HS-27A (cell line): ENCODE measurements around the gene NPHP4.

Source experiments
- DNase-seq: peaks from one replicate; pipeline ENCODE4 v3.0.0-alpha.2; 2012; ENCODE audit warnings: low read depth, missing footprints

The NPHP4 gene

GRCh38 chr1:5891736-5892135, 100.5 kb downstream of the NPHP4 start:
- DNase-seq, result no peak

GRCh38 chr1:5891137-5891536, 101.1 kb downstream of the NPHP4 start:
- DNase-seq, result no peak

- no peak for DNase-seq
These were observed 101.7 kb downstream of the NPHP4 start for GRCh38 chr1:5890346-5891106.

GRCh38 chr1:5889901-5890300, 102.3 kb downstream of the NPHP4 start:
- no peak for DNase-seq

GRCh38 chr1:5889462-5889861, 102.8 kb downstream of the NPHP4 start:
- DNase-seq, result no peak

GRCh38 chr1:5888606-5889211, 103.5 kb downstream of the NPHP4 start:
- DNase-seq, result no peak

GRCh38 chr1:5887971-5888361, 104.3 kb downstream of the NPHP4 start:
- DNase-seq, result no peak

GRCh38 chr1:5887349-5887970, 104.8 kb downstream of the NPHP4 start:
- no peak for DNase-seq

GRCh38 chr1:5886541-5887348, 105.5 kb downstream of the NPHP4 start:
- no peak for DNase-seq

GRCh38 chr1:5886140-5886483, 106.1 kb downstream of the NPHP4 start:
- no peak for DNase-seq

GRCh38 chr1:5885471-5886139, 106.6 kb downstream of the NPHP4 start:
- no peak for DNase-seq

GRCh38 chr1:5884110-5884509, 108.1 kb downstream of the NPHP4 start:
- DNase-seq, result no peak

GRCh38 chr1:5883129-5884048, 108.8 kb downstream of the NPHP4 start:
- no peak for DNase-seq

- DNase-seq, result no peak
These were observed 109.7 kb downstream of the NPHP4 start for GRCh38 chr1:5882367-5883128.

GRCh38 chr1:5881526-5882222, 110.6 kb downstream of the NPHP4 start:
- DNase-seq, result no peak

GRCh38 chr1:5880630-5881405, 111.4 kb downstream of the NPHP4 start:
- DNase-seq, result no peak

- no peak for DNase-seq
These were observed 112.8 kb downstream of the NPHP4 start for GRCh38 chr1:5879421-5879820.

- DNase-seq, result no peak
These were observed 113.3 kb downstream of the NPHP4 start for GRCh38 chr1:5878971-5879370.
